Neural progenitor cell (in vitro differentiated cells): ENCODE data around the gene WDR86. TPM values are rescaled to one million over a fixed set of nuclear protein-coding genes. Genes with fewer than 3 reads are reported as not detected.

ENCODE experiments used
- DNase-seq: peaks from one replicate; pipeline ENCODE4 v3.0.0-alpha.2; 2016; ENCODE audit warnings: low spot score
- H2AFZ ChIP-seq: fragments of 200-600 bp; sonication (generic); replicated peaks from 2 replicates; pipeline ENCODE4 v1.6.1; 2016; ENCODE audit warnings: antibody characterized with exemption
- H3F3A ChIP-seq: fragments of 200-600 bp; sonication (generic); 2 replicates; pipeline ENCODE4 v1.6.1; 2016; ENCODE audit warnings: antibody characterized with exemption, low read depth
- H3K27ac ChIP-seq: fragments of 200-600 bp; sonication (generic); 2 replicates; pipeline ENCODE4 v1.5.1; 2016; ENCODE audit warnings: mild to moderate bottlenecking
- H3K27me3 ChIP-seq: fragments of 200-600 bp; sonication (generic); 2 replicates; pipeline ENCODE4 v1.6.1; 2016; ENCODE audit warnings: mild to moderate bottlenecking, moderate library complexity
- H3K36me3 ChIP-seq: fragments of 200-600 bp; sonication (generic); 2 replicates; pipeline ENCODE4 v1.5.1; 2016
- H3K4me1 ChIP-seq: fragments of 200-600 bp; sonication (generic); 2 replicates; pipeline ENCODE4 v1.6.1; 2016; ENCODE audit warnings: mixed run types
- H3K4me2 ChIP-seq: fragments of 200-600 bp; sonication (generic); 2 replicates; pipeline ENCODE4 v1.6.1; 2016
- H3K4me3 ChIP-seq: fragments of 200-600 bp; sonication (generic); 2 replicates; pipeline ENCODE4 v1.5.1; 2016
- H3K79me2 ChIP-seq: fragments of 200-600 bp; sonication (generic); 2 replicates; pipeline ENCODE4 v1.6.1; 2016; ENCODE audit warnings: low read depth
- H3K9ac ChIP-seq: fragments of 200-600 bp; sonication (generic); 2 replicates; pipeline ENCODE4 v1.6.1; 2016
- H3K9me3 ChIP-seq: fragments of 200-600 bp; sonication (generic); 2 replicates; pipeline ENCODE4 v1.5.1; 2016; ENCODE audit warnings: low read depth
- H4K20me1 ChIP-seq: fragments of 200-600 bp; sonication (generic); 2 replicates; pipeline ENCODE4 v1.6.1; 2016; ENCODE audit warnings: low read depth
- H3K27ac Mint-ChIP-seq: 3 replicates; pipeline ENCODE4 v1.8.0; 2021; ENCODE audit warnings: mixed read lengths
- H3K27me3 Mint-ChIP-seq: 2 replicates; pipeline ENCODE4 v1.8.0; 2022; ENCODE audit warnings: low read depth, mild to moderate bottlenecking, inconsistent platforms, moderate library complexity, mixed read lengths; ENCODE audit not compliant: insufficient read depth
- H3K36me3 Mint-ChIP-seq: 3 replicates; pipeline ENCODE4 v1.8.0; 2021; ENCODE audit warnings: mixed read lengths
- H3K4me1 Mint-ChIP-seq: 3 replicates; pipeline ENCODE4 v1.8.0; 2021; ENCODE audit warnings: mixed read lengths
- H3K4me3 Mint-ChIP-seq: 3 replicates; pipeline ENCODE4 v1.8.0; 2021; ENCODE audit warnings: mild to moderate bottlenecking, moderate library complexity, mixed read lengths
- H3K9me3 Mint-ChIP-seq: 3 replicates; pipeline ENCODE4 v1.8.0; 2020; ENCODE audit warnings: mixed read lengths
- CTCF ChIP-seq: fragments of 200-600 bp; sonication (generic); IDR thresholded peaks from 2 replicates; pipeline ENCODE4 v1.5.1; 2017; ENCODE audit warnings: antibody characterized with exemption, mild to moderate bottlenecking
- EZH2 ChIP-seq: fragments of 200-600 bp; sonication (generic); IDR thresholded peaks from 2 replicates; pipeline ENCODE4 v1.6.1; 2017; ENCODE audit warnings: antibody characterized with exemption, mild to moderate bottlenecking, moderate library complexity
- EZH2phosphoT487 ChIP-seq: fragments of 200-600 bp; sonication (generic); IDR thresholded peaks from 2 replicates; pipeline ENCODE4 v1.6.1; 2017; ENCODE audit warnings: antibody characterized with exemption
- total RNA-seq: library from RNA; depleted of rRNA; stranded (reverse); fragments of >200 nt; gene quantifications from 2 replicates; pipeline ENCODE4 v1.2.3, GENCODE V29; 2015; ENCODE audit warnings: low replicate concordance

WDR86 gene
- total RNA-seq, 1 donor from 2014 or later, result 15.0 TPM

DNA sequence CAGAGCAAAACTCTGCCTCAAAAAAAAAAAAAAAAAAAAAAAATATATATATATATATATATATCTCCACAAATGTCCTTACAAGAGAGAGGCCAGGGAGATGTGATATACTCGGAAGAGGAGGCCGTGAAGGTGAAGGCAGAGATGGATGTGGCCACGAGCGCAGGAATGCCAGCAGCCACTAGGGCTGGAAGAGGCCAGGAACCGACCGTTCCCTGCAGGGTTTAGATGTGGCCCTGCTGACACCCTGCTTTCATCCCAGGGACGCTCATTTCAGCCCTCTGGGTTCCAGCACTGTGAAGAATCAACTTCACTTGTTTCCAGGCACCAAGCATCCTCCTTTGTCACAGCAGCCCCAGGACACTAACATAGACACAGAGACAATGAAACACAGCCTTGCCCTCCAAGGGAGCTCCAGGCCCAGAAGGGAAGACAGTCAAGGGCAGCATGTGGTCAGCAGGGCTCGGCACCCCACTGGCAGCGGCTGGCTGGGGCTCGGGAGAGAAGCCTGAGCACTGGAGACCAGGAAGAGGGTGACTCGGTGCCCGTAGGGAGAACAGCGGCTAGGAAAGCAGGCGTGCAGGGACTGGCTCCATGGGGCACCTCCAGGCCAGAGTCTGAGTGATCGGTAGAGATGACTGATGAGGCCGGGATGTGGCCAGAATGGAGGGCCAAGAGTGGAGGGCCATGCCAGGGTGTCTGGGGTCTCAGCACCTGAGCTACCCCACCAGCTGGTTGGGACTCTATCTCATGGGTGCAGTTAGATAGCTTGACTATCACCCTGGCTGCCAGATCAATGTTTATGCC lies 7.6 kb downstream of the WDR86 start:
- no peak for TF ChIP-seq CTCF
- TF ChIP-seq EZH2phosphoT487, result no peak
- TF ChIP-seq EZH2, result no peak
- no peak overlapping the region for H3K4me2 ChIP-seq
- peaks cover 9% of the 10 kb centered on the region for H3K36me3 Mint-ChIP-seq
- H3K27me3 Mint-ChIP-seq, result peaks cover 12% of the 10 kb centered on the region
- no peaks in the 10 kb centered on the region for H3K36me3 ChIP-seq
- peaks cover 15% of the 10 kb centered on the region for H3F3A ChIP-seq
- H3K27me3 ChIP-seq, result no peaks in the 10 kb centered on the region
- H3K9me3 ChIP-seq, result no peaks in the 10 kb centered on the region
- no peak overlapping the region for H3K9ac ChIP-seq
- peaks cover 20% of the 10 kb centered on the region for H3K4me1 Mint-ChIP-seq
- H3K79me2 ChIP-seq, result no peaks in the 10 kb centered on the region
- H3K4me1 ChIP-seq, result peaks cover 21% of the 10 kb centered on the region
- no peak overlapping the region for H3K27ac Mint-ChIP-seq
- DNase-seq, result no peak
- H3K27ac ChIP-seq, result no peak overlapping the region
- peaks cover 9% of the 10 kb centered on the region for H4K20me1 ChIP-seq
- no peak overlapping the region for H3K4me3 ChIP-seq
- H2AFZ ChIP-seq, result no peak overlapping the region
- no peaks in the 10 kb centered on the region for H3K9me3 Mint-ChIP-seq
- no peak overlapping the region for H3K4me3 Mint-ChIP-seq

DNA sequence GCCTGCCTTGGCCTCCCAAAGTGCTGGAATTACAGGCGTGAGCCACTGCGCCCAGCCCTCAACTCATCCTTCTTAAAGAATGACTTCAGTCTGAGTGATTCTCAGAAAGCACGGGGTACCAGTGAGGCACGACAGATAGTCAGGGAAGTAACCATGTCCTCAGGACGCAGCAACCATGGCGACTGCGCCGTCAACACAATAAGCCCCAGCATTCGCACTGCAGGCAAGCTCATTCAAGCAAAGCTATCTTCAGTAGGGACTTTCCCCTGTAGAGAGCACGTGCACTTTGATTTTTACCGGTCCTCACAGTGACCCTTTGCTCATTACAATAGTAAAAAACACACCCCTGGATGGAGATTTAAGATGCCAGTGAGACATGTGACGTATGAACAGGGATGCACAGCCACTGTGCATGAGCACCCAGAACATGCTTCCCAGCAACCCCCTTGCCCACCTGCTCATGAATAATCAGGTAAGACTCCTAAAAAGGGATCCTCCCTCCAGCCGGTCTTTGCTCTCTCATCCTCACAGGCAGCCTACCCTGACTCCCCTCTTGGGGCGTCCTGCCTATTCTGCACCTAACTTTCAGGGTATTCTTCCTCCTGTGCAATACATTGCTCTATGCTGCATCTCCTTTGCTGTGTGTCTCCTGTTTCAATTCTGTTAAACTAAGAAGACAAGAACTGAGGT lies 9.1 kb downstream of the WDR86 start:
- H3F3A ChIP-seq, result peaks cover 15% of the 10 kb centered on the region
- Mint-ChIP-seq H3K4me1 (peaks cover 20% of the 10 kb centered on the region), H3K4me3 (no peak overlapping the region), H3K27ac (peak overlapping the region; percentile 51), H3K36me3 (peaks cover 6% of the 10 kb centered on the region), H3K27me3 (peaks cover 9% of the 10 kb centered on the region), H3K9me3 (no peaks in the 10 kb centered on the region)
- H3K79me2 ChIP-seq, result no peaks in the 10 kb centered on the region
- TF ChIP-seq CTCF (no peak), EZH2phosphoT487 (no peak), EZH2 (no peak)
- H3K4me3 ChIP-seq, result no peak overlapping the region
- H2AFZ ChIP-seq, result no peak overlapping the region
- peaks cover 9% of the 10 kb centered on the region for H4K20me1 ChIP-seq
- H3K27ac ChIP-seq, result no peak overlapping the region
- no peaks in the 10 kb centered on the region for H3K27me3 ChIP-seq
- no peak overlapping the region for H3K9ac ChIP-seq
- no peaks in the 10 kb centered on the region for H3K9me3 ChIP-seq
- DNase-seq, result peak; percentile 45
- H3K36me3 ChIP-seq, result no peaks in the 10 kb centered on the region
- peaks cover 21% of the 10 kb centered on the region for H3K4me1 ChIP-seq
- H3K4me2 ChIP-seq, result no peak overlapping the region

DNA sequence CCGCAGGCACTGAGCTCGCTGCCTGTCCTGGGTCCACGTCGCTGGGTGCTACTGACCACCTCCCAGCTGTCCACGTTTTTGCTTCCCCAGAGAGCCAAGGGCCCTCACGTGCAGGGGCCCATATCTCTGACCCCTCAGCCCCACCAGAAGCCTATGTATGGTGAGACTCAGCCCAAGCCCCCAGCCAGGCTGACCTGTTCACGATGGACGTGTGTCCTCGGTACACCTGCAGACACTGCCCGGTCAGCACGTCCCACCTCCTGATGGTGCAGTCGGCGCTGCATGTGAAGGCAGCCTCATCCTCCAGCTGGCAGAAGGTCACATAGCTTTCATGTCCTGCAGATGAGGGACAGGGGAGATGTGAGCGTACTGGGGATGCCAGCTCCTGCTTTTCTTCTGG lies 9.9 kb downstream of the WDR86 start:
- TF ChIP-seq EZH2 (no peak), CTCF (no peak), EZH2phosphoT487 (no peak)
- no peak overlapping the region for H3K27ac Mint-ChIP-seq
- Histone ChIP-seq H3K36me3 (no peaks in the 10 kb centered on the region), H3K4me3 (no peak overlapping the region), H4K20me1 (peaks cover 2% of the 10 kb centered on the region), H3K27ac (no peak overlapping the region), H3F3A (peaks cover 15% of the 10 kb centered on the region), H3K4me2 (no peak overlapping the region), H3K9me3 (no peaks in the 10 kb centered on the region), H2AFZ (no peak overlapping the region), H3K79me2 (no peaks in the 10 kb centered on the region), H3K4me1 (peaks cover 26% of the 10 kb centered on the region), H3K9ac (no peak overlapping the region), H3K27me3 (no peaks in the 10 kb centered on the region)
- peaks cover 26% of the 10 kb centered on the region for H3K4me1 Mint-ChIP-seq
- H3K36me3 Mint-ChIP-seq, result peaks cover 4% of the 10 kb centered on the region
- no peak for DNase-seq
- H3K27me3 Mint-ChIP-seq, result peaks cover 9% of the 10 kb centered on the region
- peak overlapping the region; percentile 33 for H3K4me3 Mint-ChIP-seq
- no peaks in the 10 kb centered on the region for H3K9me3 Mint-ChIP-seq
